Activated naive CD8-positive, alpha-beta T cell treated with anti-CD3 and anti-CD28 coated beads, Interleukin-2, amount 50 U/mL, for 24 hours (primary cell): ENCODE data around the gene PHACTR1.
A peak's percentile ranks its signal among the peaks of the same experiment; 100 is the strongest.
"Not testable (repeated sequence)": the region's sequence is repeated elsewhere in the genome, so short reads cannot be mapped to it uniquely, and the experiment has no call there.

Experiments used
- ATAC-seq: fragments of 150-1000 bp; cut with Tn5 transposase; one replicate; pipeline ENCODE4 v1.10.0; 2021
- DNase-seq: peaks from one replicate; pipeline ENCODE4 v3.0.0; 2021
- H3K27ac Mint-ChIP-seq: one replicate; pipeline ENCODE4 v1.8.0; 2021; ENCODE audit warnings: mild to moderate bottlenecking, mixed read lengths
- H3K27me3 Mint-ChIP-seq: one replicate; pipeline ENCODE4 v1.8.0; 2021; ENCODE audit warnings: mixed read lengths
- H3K36me3 Mint-ChIP-seq: one replicate; pipeline ENCODE4 v1.8.0; 2021; ENCODE audit warnings: low read depth, mixed read lengths
- H3K4me1 Mint-ChIP-seq: one replicate; pipeline ENCODE4 v1.8.0; 2021; ENCODE audit warnings: mixed read lengths
- H3K4me3 Mint-ChIP-seq: one replicate; pipeline ENCODE4 v1.8.0; 2021; ENCODE audit warnings: mild to moderate bottlenecking, moderate library complexity, mixed read lengths
- H3K9me3 Mint-ChIP-seq: one replicate; pipeline ENCODE4 v1.8.0; 2021; ENCODE audit warnings: mixed read lengths

The PHACTR1 gene

GRCh38 chr6:13304101-13304500, 587.5 kb downstream of the PHACTR1 start:
- ATAC-seq, result no peak
- Mint-ChIP-seq H3K36me3 (peaks cover 40% of the 10 kb centered on the region), H3K9me3 (no peaks in the 10 kb centered on the region), H3K27ac (peak overlapping the region; percentile 59), H3K27me3 (no peaks in the 10 kb centered on the region), H3K4me3 (no peak overlapping the region), H3K4me1 (peaks cover 37% of the 10 kb centered on the region)
- no peak for DNase-seq

DNA sequence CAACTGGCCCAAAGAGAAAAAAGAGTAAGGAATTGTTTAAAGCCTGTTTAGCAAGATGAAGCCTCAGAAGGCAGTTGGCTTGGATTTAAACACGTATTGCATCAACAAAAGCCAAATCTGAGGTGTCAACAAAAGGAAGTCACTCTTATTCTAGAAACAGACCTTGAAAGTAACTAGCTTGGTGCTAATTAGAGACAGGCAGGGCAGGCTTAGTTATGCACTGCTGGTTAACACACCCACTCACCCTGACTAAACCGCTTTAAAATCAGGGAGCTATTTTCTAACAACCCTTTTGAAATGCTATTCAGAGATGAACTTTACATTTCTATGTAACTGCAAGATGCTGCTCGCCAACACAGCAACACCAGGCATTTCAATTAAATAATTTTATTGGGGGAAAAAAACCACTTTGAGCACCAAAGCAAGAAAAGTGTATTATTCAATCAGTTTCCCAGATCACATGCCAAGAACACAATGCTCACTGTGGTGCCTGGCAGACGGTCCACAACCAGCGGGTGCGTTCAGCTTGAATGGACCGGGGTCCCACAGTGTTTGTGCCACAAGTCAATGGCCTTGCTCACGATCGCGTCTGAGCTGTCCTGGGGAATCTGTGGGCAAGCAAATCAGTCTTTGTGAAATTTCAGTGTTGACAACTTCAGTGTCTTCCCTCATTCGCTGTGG, 588.2 kb downstream of the PHACTR1 start:
- Mint-ChIP-seq H3K9me3 (no peaks in the 10 kb centered on the region), H3K4me1 (peaks cover 37% of the 10 kb centered on the region), H3K27me3 (no peaks in the 10 kb centered on the region), H3K4me3 (no peak overlapping the region), H3K27ac (peak overlapping the region; percentile 59), H3K36me3 (peaks cover 40% of the 10 kb centered on the region)
- no peak for DNase-seq
- ATAC-seq, result no peak

- DNase-seq, result no peak
- Mint-ChIP-seq H3K9me3 (no peaks in the 10 kb centered on the region), H3K4me3 (no peak overlapping the region), H3K4me1 (peaks cover 37% of the 10 kb centered on the region), H3K36me3 (peaks cover 40% of the 10 kb centered on the region), H3K27ac (no peak overlapping the region), H3K27me3 (no peaks in the 10 kb centered on the region)
- no peak for ATAC-seq
Measured at GRCh38 chr6:13305288-13305687, 588.7 kb downstream of the PHACTR1 start.

- Mint-ChIP-seq H3K27ac (no peak overlapping the region), H3K4me1 (peaks cover 37% of the 10 kb centered on the region), H3K4me3 (no peak overlapping the region), H3K9me3 (no peaks in the 10 kb centered on the region), H3K36me3 (peaks cover 40% of the 10 kb centered on the region), H3K27me3 (no peaks in the 10 kb centered on the region)
- ATAC-seq (no peak), DNase-seq (no peak)
Measured at GRCh38 chr6:13305791-13306190, 589.2 kb downstream of the PHACTR1 start.

GRCh38 chr6:13307508-13307995, 591.0 kb downstream of the PHACTR1 start:
- Mint-ChIP-seq H3K36me3 (peaks cover 35% of the 10 kb centered on the region), H3K4me1 (peaks cover 31% of the 10 kb centered on the region), H3K27me3 (no peaks in the 10 kb centered on the region), H3K9me3 (no peaks in the 10 kb centered on the region), H3K27ac (no peak overlapping the region), H3K4me3 (no peak overlapping the region)
- no peak for ATAC-seq
- no peak for DNase-seq

DNA sequence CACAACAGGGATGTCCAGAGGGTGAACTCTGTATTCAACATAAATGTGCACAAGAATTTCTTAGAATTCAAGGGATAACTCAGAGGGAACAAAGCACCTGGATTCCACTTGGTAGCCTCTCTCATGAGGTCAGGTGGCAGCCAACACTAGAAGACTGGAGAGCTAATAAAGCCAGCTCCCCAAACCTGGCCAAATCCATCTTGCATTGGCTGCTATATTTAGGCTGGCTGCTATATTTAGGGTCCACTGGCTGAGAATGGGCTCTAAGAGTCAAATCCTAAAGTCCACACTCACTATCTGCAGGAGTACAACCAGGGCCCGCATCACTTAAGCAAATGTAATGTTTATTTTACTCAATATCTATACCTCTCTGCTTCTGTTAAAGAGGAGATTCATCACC, 591.8 kb downstream of the PHACTR1 start:
- Mint-ChIP-seq H3K4me1 (peaks cover 23% of the 10 kb centered on the region), H3K27me3 (no peaks in the 10 kb centered on the region), H3K9me3 (no peaks in the 10 kb centered on the region), H3K36me3 (peaks cover 28% of the 10 kb centered on the region), H3K27ac (no peak overlapping the region), H3K4me3 (no peak overlapping the region)
- ATAC-seq, result no peak
- DNase-seq, result no peak

DNA sequence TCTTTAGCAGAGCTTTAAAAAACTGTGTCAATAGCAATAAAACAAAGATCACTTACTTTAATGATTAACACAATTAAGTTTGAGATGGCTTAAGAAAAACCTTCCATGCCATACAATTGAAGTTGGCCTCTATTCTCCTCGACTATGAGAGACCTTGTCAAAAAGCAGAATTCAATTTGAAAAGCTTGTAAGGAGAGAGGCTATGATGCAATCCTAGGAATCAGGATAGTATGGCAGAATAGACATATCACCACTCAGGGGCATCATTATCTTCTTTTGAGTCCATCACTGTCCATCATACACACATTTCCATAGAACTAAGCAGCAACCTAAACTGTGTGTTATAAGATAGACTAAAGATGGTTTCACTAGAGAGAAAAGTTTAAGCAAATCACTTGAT, 594.6 kb downstream of the PHACTR1 start:
- ATAC-seq (no peak), DNase-seq (no peak)
- Mint-ChIP-seq H3K36me3 (peaks cover 37% of the 10 kb centered on the region), H3K27ac (no peak overlapping the region), H3K4me1 (peaks cover 5% of the 10 kb centered on the region), H3K9me3 (no peaks in the 10 kb centered on the region), H3K27me3 (no peaks in the 10 kb centered on the region), H3K4me3 (no peak overlapping the region)

DNA sequence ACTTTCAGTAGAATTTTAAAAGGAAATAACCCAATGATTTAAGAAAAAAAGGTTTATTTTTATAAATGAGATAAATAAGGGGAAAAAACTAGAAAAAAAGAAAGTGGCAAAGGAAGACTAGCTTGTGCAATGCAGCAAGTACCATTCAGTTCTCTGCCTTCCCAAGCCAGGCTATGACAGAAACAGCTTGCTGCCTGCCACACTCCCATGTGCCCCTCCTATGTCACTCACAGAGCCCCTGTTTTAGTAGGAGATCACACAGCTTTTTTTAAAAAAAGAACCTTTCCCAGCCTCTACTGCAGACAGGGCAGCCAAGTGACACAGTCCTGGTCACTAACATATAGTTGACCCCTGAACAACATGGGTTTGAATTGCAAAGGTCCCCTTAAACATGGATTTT, 598.2 kb downstream of the PHACTR1 start:
- H3K27ac Mint-ChIP-seq, result no peak overlapping the region
- H3K4me1 Mint-ChIP-seq, result no peaks in the 10 kb centered on the region
- peaks cover 48% of the 10 kb centered on the region for H3K36me3 Mint-ChIP-seq
- DNase-seq, result no peak
- no peak overlapping the region for H3K4me3 Mint-ChIP-seq
- no peak for ATAC-seq
- H3K9me3 Mint-ChIP-seq, result no peaks in the 10 kb centered on the region
- H3K27me3 Mint-ChIP-seq, result no peaks in the 10 kb centered on the region

DNA sequence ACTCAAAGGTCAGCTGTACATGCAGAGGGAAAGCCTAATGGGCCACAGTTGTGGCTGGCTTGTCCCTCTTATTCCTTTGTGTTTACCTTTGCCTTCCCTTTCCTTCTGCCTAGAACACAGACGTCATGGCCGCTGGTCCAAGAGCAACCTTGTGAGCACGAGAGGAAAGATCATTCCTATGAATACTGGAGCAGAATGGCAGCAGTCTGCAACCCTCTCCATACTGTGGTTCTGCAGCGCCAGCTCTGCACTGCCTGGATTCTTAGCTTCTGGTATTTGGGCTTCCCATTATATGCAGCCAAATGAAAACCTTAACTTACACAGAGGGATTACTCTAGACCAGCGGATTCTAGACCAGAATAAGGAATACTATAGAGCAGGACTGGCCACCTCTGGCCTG, 599.3 kb downstream of the PHACTR1 start:
- H3K9me3 Mint-ChIP-seq, result no peaks in the 10 kb centered on the region
- H3K27ac Mint-ChIP-seq, result no peak overlapping the region
- no peak overlapping the region for H3K4me3 Mint-ChIP-seq
- DNase-seq (no peak), ATAC-seq (no peak)
- no peaks in the 10 kb centered on the region for H3K4me1 Mint-ChIP-seq
- no peaks in the 10 kb centered on the region for H3K27me3 Mint-ChIP-seq
- H3K36me3 Mint-ChIP-seq, result peaks cover 57% of the 10 kb centered on the region

GRCh38 chr6:13318821-13319220, 602.3 kb downstream of the PHACTR1 start:
- Mint-ChIP-seq H3K4me3 (no peak overlapping the region), H3K9me3 (no peaks in the 10 kb centered on the region), H3K27ac (no peak overlapping the region), H3K27me3 (no peaks in the 10 kb centered on the region), H3K36me3 (peaks cover 67% of the 10 kb centered on the region), H3K4me1 (no peaks in the 10 kb centered on the region)
- ATAC-seq (no peak), DNase-seq (no peak)

DNA sequence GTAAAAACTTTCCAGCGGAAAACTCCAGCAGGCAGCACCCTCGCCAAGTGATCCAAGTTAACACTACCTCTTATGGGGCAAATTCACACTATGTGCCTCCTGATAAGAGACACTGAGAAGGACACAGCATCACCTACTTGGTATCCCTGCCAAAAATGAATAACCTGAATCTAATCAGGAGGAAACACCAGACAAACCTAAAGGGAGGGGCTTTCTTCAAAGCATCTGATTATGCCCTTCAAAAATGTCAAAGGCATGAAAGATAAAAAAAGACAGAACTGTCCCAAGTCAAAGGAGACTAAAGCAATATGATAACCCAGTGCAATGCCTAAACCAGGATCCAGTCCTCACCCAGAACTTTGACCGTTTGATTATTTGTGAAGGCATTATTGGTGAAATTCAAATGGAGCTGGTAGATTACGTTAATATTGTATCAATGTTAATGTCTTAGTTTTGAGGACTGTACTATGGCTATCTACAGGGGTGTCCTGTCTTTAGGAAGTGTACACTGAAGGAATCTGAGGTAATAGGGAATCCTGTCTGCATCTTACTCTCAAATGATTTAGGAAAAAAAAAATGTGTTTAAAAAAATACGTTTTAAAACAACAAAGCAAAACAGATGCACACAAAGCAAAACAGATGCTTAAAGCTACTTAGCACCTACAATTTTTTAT, 603.5 kb downstream of the PHACTR1 start:
- ATAC-seq (no peak), DNase-seq (no peak)
- H3K27ac Mint-ChIP-seq, result no peak overlapping the region
- peaks cover 66% of the 10 kb centered on the region for H3K36me3 Mint-ChIP-seq
- H3K4me3 Mint-ChIP-seq, result no peak overlapping the region
- no peaks in the 10 kb centered on the region for H3K4me1 Mint-ChIP-seq
- no peaks in the 10 kb centered on the region for H3K27me3 Mint-ChIP-seq
- H3K9me3 Mint-ChIP-seq, result no peaks in the 10 kb centered on the region

DNA sequence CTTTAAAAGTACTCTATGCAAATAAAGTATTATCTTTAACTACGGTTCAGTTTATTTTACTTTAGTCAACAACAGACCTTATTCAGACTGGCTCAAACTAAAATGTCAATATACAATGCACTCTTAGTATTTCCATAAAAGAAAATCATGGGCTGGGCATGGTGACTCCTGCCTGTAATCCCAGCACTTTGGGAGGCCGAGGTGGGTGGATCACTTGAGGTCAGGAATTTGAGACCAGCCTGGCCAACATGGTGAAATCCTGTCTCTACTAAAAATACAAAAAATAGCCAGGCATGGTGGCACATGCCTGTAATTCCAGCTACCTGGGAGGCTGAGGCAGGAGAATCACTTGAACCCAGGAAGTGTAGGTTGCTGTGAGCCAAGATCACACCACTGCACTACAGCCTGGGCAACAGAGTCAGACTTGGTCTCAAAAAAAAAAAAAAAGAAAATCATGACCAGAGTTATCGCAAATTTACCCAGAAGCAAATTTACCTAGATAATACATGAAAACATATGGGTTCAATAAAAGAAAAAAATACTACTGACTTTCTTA, 609.5 kb downstream of the PHACTR1 start:
- peaks cover 30% of the 10 kb centered on the region for H3K36me3 Mint-ChIP-seq
- not testable (repeated sequence) for ATAC-seq, H3K4me3 Mint-ChIP-seq, H3K9me3 Mint-ChIP-seq, H3K27me3 Mint-ChIP-seq, H3K27ac Mint-ChIP-seq, DNase-seq
- H3K4me1 Mint-ChIP-seq, result peaks cover 25% of the 10 kb centered on the region

- H3K27ac Mint-ChIP-seq, result peak overlapping the region; percentile 80
- H3K36me3 Mint-ChIP-seq, result peaks cover 20% of the 10 kb centered on the region
- DNase-seq (no peak), ATAC-seq (no peak)
- H3K27me3 Mint-ChIP-seq, result no peaks in the 10 kb centered on the region
- peaks cover 27% of the 10 kb centered on the region for H3K4me1 Mint-ChIP-seq
- no peaks in the 10 kb centered on the region for H3K9me3 Mint-ChIP-seq
- peak overlapping the region; percentile 90 for H3K4me3 Mint-ChIP-seq
Measured at GRCh38 chr6:13327691-13328075, 611.1 kb downstream of the PHACTR1 start.

- Mint-ChIP-seq H3K27ac (peak within 1 kb of the TSS; percentile 88), H3K9me3 (no peaks in the 10 kb centered on the region), H3K27me3 (no peaks in the 10 kb centered on the region), H3K36me3 (peaks cover 20% of the 10 kb centered on the region), H3K4me3 (peak within 1 kb of the TSS; percentile 90), H3K4me1 (peaks cover 27% of the 10 kb centered on the region)
- DNase-seq (peak; percentile 94), ATAC-seq (peak; percentile 92)
Measured at GRCh38 chr6:13328076-13328874, 611.7 kb downstream of the PHACTR1 start, which contains the start of gene TBC1D7. TBC1D7 (minus strand) TSS chr6:13328537; CDS start chr6:13326898, 1,639 bp downstream.
